GM12874 (cell line): ENCODE measurements around the gene LAMTOR3.

Experiments used
- TF ChIP-seq, protein P1 (sequence below): IDR thresholded peaks from 2 replicates; pipeline ENCODE4 v1.5.1; 2011; ENCODE audit warnings: low read depth, mild to moderate bottlenecking, control low read depth, low read length, moderate library complexity; ENCODE audit not compliant: insufficient read depth

The LAMTOR3 gene

DNA sequence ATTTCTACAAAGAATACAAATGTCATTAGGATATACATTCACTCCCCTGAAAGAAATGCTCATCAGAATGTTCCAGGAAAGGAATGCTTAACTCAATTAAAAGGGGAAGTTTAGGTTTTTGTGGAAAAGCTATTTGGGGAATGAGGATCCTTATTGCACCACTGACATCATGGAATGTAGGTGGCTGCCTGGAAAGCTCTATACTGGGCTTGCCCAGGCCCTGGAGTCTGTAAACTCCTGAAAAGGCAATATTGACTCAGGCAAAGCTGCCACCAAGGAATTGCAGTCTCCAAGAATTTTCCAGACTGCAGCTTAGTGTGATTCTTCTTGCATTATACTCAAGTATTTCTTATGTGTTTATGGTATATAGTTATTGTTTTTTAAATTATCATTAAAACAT, 61.9 kb downstream of the LAMTOR3 start:
- TF ChIP-seq, protein P1, sequence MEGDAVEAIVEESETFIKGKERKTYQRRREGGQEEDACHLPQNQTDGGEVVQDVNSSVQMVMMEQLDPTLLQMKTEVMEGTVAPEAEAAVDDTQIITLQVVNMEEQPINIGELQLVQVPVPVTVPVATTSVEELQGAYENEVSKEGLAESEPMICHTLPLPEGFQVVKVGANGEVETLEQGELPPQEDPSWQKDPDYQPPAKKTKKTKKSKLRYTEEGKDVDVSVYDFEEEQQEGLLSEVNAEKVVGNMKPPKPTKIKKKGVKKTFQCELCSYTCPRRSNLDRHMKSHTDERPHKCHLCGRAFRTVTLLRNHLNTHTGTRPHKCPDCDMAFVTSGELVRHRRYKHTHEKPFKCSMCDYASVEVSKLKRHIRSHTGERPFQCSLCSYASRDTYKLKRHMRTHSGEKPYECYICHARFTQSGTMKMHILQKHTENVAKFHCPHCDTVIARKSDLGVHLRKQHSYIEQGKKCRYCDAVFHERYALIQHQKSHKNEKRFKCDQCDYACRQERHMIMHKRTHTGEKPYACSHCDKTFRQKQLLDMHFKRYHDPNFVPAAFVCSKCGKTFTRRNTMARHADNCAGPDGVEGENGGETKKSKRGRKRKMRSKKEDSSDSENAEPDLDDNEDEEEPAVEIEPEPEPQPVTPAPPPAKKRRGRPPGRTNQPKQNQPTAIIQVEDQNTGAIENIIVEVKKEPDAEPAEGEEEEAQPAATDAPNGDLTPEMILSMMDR, result no peak

DNA sequence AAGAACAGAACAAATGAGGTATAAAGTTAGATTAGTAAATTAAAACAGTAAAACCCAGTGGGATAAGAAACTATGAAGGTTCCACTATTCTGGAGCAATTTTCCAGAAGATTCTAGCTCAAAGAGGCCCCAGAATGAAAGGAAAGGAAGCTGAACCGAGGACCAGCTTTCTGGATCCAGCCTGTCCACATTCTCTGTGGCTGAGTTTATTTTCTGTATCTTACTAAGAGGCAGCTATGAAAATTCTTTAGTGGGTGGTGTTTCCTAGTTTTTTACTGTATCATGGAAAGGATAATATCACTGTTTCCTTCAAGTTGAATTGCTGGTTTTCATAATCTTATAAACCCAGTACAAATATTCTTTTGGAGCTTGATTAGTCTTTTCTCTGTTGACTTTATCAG, 65.8 kb downstream of the LAMTOR3 start:
- TF ChIP-seq, protein P1, result no peak
